ENCODE measurements around the gene TBC1D22A.

The TBC1D22A gene

DNA sequence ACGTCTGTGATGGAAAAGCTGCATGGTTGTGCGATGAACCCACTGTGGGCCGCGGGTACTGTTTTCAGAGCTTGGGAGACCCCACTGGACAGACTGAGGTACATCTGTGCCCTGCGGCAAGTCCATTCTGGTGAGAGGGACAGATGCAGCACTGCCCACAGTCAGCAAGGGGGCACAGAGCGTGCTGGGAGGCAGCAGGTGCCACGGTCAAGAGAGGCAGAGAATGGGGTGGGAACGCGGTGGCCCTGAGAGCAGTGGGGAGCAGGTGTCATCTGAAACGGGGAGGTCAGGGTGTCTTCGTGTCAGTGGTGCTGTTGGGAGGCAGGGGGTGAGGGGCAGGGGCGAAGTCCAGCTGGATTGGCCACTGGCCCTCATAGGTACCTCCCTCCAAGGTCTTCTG lies 32.0 kb downstream of the TBC1D22A start:
- DNase-seq (ENCODE audit: low read depth in 2 of 2, low spot score in 1 of 2), result no peak

DNA sequence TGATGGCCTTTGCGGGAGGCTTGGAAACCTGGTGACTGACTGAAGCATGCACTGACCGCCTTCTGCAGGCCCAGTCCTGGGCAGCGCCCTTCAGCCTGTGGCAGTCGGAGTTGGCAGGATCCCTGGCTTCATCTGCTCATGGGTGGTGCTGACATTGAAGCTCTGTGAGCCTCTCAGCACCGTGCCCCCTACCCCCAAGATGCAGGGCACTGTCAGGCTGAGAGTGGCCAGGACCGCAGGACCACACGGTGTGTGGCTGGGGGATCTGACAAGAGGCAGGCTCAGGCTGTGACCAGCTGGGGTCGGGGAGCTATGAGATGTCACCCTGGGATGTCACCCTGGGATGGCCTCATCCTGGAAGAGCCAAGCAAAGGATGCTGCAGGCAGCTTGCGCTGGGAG lies 32.7 kb downstream of the TBC1D22A start:
- DNase-seq (ENCODE audit: low read depth in 2 of 2, low spot score in 1 of 2), result no peak

DNA sequence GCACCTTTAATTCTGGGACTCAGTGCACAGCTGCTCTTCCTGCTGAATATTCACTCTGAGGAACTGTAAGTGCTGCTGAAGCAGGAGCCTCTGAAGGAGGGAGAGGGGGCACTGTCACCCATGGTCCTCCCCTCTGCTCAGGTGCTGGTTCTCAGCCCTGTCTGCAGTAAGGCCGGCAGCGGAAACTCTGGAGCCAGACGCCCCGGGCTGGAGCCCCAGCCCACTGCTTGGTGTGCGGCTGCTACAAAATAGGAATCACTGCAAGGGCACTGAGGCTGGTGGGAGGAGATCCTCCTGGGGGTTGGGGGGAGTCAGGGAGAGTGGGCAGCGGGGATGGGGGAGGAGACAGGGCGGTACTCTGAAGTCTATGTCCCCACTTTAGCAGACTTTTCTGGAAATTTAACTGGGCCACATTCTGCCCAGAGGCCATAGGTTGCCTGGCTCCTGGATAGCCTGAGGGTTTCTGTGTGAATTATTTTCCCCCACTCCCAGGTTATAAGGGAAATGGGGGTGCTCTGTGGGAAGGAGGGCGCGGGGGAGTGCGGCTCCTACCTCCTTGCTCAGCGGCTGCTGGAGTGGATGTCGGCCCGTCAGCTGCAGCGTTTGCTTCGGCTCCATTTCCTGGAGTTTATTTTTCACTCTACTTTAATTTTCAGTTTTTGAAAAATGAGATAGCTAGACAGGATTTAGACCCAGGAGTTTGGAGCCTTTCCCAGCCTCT lies 33.6 kb downstream of the TBC1D22A start:
- no peak for DNase-seq (ENCODE audit: low read depth in 2 of 2, low spot score in 1 of 2)

DNA sequence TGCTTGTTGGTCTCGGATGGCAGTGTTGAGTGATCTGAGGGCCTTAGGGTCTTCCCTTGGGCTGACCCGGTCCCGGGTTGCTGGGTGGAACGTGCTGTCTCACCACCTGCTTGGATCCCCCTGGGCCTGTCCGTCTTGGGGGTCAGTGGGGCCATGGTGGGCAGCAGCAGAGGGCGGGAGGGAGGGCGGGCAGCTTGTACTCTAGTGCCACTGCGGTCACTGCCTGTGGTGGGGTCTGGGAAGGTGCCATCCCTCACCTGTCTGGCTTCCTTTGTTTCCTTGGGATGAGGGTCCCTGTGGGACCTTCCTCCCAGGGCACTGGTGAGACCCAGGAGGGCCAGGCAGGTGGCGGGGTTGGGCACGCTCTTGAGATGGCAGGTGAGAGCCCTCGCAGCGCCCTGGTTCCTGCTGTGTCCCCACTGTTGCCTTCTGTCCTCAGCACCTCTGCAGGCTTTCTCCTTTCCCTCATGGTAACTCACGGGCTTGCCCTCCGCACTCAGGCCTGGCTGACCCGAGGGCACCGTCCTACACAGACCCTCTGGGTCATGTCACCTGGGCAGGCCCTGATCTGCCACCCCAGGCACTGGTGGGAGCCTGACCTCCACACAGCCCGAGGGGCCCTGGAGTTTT lies 34.2 kb downstream of the TBC1D22A start:
- DNase-seq (ENCODE audit: low read depth in 2 of 2, low spot score in 1 of 2), result no peak

DNA sequence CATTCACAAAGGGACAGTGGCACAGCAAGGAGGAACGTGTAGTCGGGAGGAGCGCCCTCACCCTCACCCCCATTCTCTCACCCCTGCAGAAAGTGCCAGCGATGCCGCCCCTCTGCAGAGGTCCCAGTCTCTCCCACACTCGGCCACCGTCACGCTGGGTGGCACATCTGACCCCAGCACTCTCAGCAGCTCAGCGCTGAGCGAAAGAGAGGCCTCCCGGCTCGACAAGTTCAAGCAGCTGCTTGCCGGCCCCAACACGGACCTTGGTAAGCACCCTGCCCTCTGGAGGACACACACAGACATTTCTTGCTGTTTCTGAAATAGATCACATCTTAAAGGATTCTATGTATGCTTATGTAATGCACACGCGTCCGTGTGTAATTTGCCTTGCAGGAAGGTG lies 34.9 kb downstream of the TBC1D22A start:
- no peak for DNase-seq (ENCODE audit: low read depth in 2 of 2, low spot score in 1 of 2)

DNA sequence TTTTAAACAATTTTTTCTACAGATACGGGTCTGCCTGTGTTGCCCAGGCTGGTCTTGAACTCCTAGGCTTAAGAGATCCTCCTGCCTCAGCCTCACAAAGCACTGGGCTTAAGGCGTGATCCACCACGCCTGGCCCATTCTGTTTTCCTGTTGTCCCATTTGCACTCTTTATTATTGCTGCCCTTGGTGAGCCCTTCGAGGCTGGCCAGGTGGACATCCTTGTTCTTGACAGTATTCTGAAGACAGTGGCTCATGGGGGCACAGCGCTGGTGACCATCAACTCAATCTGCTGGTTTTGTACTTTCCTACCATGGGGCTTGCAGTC lies 35.6 kb downstream of the TBC1D22A start:
- no peak for DNase-seq (ENCODE audit: low read depth in 2 of 2, low spot score in 1 of 2)

DNA sequence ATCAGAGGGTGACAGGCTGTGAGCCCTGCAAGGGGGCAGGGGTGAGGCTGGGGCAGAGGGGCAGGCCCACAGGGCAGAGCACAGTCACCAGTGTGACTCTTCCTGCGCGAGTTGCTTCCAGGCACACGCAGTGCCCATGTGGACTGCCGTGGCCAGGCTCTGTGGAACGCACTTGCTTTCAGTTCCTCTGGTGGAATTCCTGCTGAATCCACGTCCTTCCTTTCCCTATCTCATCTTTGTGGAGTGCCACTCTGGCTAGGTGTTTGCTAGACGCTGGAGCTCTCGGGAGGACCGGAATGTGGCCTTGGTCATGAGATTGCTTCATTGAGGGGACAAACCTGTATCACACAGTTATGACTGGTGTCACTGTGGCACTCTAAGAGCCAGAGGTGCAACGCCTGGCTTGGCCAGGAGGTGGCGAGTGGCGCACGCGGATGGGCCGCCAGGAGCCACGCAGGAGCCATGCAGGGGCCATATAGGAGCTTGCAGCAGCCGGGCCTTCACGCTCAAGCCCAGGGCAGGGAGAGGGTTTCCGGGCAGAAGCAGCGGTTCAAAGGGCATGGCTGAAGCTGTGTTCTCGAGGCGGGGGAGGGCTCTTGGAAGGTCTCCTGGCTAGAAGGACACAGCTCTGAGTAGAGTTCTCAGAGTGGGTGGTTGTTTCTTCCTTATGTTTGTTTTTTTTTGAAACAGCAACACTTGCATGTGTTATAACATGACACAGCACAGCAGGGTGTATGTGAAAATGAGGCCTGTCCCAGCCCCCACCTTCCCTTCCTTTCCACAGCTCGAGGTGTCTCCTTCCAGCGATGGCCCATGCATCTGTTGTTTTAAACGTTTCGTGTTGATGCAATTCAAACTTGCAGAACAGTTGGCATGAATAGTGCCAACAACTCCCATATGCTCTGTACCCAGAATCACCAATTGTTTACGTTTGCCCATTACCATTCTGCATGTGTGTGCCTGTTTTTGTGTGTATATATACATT lies 36.2 kb downstream of the TBC1D22A start:
- DNase-seq (ENCODE audit: low read depth in 2 of 2, low spot score in 1 of 2), result peak; percentile 41 to 44

DNA sequence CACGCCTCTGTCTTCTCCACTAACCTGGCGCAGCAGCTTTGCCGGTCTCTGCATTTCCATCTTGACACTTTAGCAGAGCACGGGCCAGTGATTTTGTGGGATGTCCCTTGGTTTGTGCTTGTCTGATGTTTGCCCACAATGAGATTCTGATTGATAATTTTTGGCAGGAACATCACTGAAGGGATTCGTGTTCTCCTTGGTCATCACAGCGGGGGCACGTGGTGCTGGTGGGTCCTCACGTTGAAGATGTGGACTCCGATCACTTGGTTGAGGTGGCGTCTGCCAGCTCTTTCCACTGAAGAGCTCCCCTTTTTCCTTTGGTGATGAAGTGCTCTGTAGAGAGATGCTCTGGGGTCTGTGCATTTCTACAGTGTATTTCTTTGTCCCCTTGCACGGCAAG lies 37.2 kb downstream of the TBC1D22A start:
- no peak for DNase-seq (ENCODE audit: low read depth in 2 of 2, low spot score in 1 of 2)

DNA sequence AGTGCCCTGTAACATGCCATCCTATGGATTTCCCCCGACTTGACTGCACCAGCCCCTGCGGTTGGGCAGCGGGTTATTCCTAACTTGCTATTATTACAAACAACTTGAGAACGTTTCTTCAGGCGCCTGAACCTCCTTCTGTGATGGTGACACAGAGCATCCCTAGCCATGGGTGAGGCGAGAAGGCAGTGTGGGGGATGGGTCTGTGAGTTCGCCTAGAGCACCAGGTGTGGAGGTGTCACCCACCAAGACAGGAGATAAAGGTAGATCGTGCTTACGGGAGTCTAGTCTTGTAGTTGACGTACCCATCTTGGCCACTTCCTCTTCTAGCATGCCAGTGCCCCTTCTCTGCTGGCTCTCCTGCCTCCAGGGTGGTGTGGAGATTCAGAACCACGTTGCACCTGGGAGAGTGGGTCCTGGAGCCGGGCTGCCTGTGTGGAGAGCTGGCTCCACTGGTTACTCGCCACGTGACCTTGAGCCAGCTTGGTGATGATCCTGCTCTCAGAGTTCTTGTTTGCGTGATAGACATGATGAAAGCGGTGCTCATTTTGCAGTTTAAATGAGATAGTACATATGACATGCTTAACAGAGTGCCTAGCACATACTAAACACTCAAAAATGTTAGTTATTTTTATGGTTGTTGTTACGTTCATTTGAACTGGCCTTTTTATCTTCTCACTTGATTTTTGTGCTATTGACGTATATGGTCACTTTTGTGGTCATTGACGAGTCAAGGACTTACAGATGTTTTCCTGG lies 37.8 kb downstream of the TBC1D22A start:
- DNase-seq (ENCODE audit: low read depth in 2 of 2, low spot score in 1 of 2), result no peak

DNA sequence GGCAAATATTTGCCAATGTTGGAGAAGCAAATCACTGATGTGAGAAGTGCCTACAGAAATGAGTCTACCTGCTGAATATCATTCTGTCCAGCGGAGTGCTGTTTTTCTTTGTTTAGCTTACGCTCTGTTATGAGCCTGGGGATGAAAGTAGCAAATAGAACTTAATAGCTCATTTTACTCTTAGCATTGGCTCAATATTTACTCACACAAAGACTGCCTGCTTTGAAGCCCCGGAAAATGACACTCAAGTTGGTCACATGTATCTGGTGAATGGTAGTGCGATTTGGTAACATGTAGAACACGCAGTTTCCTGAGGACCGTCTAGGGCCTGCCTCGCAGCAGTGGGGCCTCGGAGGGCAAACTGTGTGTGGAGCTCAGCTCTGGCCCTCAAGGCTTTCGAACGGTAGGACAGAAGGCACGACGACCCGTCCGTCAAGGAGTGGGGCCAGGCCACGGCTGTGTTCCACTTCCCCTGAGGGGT lies 38.9 kb downstream of the TBC1D22A start:
- DNase-seq (ENCODE audit: low read depth in 2 of 2, low spot score in 1 of 2), result no peak

DNA sequence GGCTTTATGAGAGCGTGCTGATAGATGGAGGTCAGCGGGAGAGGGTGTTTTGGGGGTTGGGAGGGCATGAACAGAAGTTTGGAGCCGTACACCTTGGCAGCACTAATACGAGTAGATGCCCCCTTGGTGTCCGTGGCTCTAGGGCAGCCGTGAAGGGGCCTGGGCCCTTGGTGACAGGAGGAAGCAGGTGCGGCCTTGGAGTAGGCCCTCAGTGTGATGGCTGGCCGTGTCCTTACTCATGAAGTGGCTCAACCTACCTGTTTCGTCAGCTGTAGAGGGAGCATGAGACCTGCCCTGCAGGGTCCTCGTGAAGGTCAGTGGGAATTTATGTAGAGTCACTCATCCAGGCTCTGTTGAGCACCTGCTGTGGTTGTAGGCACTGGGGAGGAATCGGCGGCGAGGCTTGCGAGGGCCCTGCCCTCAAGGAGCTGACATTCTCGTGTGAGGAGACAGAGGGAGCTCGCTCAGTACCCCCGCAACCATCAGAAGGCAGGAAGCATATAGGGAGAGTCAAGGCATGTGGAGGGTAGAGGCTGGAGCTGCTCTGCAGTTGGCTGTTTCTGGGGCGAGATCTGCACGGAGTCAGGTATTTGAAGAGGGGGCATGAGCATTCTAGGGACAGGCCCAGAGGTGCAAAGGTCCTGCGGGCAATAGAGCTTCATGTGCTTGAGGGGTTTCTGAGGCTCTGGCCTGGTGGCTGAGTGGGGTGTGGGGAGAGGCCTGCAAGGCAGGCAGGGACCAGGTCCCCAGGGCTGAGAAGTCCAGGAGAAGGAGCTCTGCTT lies 39.6 kb downstream of the TBC1D22A start:
- no peak for DNase-seq (ENCODE audit: low read depth in 2 of 2, low spot score in 1 of 2)

DNA sequence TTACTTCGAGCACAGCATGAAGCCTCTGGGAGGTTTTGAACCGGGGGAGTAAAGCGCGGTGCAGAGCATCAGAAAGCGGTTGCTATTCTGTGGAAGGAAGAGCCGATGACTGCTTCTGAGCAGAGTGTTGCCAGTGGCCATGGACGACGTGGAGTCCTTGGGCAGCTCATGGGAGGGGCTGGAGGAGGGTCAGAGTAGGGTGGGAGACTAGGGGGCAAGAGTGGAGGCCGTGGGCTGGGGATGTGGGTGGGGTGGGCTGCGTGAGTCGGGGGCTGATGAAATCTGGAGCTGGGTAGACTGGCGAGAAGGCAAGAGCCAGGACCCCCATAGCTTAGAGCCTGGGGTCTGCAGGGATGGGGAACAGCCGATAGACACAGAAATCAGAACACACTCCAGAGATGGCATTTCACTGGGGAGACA lies 40.2 kb downstream of the TBC1D22A start:
- DNase-seq (ENCODE audit: low read depth in 2 of 2, low spot score in 1 of 2), result no peak

DNA sequence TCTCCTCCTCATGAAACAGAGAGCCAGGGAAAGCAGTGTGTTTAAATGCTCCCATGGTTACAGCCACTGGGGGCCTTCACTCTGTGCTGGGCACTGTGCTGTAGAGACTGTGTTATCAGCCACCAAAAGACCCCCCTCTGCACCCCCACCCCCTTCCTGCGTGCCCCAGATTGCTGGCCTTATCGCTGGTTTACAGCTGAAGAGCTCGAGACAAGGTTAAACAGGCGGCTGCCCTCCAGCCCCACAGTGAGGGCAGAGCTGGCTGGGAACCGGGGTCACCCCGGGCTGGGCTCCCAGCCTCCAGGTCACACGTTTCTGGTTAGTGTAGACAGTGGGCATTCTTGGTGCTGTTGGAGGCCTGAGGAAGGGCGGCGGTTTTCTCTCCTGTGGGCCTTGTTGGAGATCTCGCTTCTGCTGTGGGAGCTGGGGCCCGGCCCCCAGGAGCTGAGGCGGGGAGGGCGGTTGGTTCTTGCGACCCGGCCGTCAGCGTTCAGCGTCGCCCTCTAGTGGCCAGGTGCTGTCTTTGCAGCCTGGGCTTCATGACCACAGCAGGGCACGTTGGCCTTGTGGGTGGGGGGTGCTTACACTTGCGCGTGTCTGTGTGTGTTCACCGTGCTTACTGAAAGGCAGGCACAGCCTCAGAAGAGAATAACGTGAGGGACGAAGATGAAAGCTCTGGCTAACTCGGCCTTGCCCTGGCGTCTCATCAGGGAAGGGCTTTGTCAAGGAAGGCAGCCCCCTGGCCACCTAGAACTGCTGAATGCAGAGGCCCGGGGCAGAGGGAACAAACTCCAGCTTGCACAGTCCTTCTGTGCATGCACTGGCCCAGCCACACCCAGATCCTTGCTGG lies 40.8 kb downstream of the TBC1D22A start:
- peak; percentile 46 to 52 for DNase-seq (ENCODE audit: low read depth in 2 of 2, low spot score in 1 of 2)

DNA sequence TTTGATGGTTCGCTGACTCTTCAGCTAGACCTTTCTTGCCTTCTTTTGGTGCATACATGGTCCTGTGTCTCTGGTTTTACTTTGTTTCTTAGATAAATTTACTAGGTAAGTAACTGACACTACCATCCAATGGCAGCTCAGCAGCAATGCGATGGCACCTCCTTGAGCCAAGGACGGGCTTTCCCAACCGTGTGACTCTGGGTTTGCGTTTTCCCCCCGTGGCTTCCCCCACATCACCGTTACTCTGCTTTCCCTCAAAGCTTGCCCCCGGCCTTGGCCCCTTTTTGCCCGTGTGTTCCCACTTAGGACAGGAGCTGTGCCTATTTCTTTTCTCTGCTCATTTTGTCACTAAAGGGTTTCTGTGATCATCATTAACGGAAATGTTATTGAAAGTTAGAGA lies 41.5 kb downstream of the TBC1D22A start:
- DNase-seq (ENCODE audit: low read depth in 2 of 2, low spot score in 1 of 2), result no peak

DNA sequence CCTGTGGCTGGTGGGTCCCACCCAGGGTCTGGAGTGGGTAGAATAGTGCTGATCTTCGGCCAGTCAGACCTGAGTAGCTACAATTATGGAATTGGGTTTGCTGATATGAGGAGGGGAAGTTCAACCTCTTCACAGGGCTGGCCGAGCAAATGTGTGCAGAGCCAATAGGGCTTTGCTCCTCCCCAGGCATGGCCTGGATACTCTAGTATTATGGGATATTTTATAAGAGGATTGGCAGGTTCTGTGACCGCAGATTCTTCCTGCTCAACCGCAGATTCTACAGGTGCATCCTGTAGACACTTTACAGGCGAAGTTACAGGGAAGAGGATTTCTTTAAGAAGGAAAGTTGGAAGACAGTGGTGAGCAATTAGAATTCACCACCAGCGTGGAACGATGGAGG lies 44.3 kb downstream of the TBC1D22A start:
- no peak for DNase-seq (ENCODE audit: low read depth in 2 of 2, low spot score in 1 of 2)

DNA sequence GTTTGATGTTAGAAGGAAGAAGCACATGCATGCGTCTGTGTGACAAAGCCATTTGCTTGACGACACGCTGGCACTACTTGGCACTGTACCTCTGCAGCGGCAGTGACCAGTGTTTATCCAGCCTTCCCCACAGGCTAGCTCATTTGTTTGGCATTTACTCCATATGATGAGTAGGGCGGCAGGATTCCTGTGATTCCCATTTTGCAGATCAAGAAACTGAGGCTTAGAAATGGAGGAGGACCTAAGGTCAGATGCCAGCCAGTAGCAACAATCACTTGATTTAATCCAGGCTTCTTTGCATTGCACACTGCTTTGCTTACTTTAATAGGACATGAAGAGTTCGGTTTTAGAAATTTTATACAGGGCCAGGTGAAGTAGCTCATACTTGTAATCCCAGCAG lies 45.0 kb downstream of the TBC1D22A start:
- DNase-seq (ENCODE audit: low read depth in 2 of 2, low spot score in 1 of 2), result no peak

DNA sequence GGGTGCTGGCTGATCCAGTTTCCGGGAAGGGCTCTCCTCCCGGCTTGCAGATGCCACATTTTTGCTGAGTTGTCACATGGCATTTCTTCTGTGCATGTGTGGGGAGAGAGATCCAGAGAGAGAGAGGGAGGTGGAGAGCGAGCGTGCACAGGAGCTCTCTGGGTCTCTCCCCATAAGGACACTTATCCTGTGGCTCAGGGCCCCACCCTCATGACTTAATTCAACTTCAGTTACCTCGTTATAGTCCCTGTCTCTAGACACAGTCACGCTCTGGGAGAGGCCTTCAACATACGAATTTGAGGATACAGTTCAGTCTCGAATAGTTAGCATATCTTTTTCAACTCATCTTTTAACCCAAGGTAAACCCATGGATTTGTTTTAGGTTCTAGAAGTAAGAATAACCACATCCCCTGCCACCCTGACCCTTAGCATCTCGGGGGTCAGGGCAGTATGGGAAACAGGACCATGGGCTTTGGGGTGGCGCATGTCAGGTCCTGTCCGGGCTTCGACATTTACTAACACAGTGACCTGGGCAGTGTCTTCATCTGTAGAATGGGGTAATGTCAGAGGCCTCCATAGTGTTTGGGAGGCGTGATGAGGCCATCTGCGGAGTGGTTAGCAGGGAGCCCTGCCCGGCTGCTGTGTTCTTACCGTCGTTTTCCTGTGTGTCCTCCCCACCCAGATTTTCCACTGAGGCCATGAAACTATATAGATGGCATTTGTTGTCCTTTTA lies 46.9 kb downstream of the TBC1D22A start:
- DNase-seq (ENCODE audit: low read depth in 2 of 2, low spot score in 1 of 2), result no peak

DNA sequence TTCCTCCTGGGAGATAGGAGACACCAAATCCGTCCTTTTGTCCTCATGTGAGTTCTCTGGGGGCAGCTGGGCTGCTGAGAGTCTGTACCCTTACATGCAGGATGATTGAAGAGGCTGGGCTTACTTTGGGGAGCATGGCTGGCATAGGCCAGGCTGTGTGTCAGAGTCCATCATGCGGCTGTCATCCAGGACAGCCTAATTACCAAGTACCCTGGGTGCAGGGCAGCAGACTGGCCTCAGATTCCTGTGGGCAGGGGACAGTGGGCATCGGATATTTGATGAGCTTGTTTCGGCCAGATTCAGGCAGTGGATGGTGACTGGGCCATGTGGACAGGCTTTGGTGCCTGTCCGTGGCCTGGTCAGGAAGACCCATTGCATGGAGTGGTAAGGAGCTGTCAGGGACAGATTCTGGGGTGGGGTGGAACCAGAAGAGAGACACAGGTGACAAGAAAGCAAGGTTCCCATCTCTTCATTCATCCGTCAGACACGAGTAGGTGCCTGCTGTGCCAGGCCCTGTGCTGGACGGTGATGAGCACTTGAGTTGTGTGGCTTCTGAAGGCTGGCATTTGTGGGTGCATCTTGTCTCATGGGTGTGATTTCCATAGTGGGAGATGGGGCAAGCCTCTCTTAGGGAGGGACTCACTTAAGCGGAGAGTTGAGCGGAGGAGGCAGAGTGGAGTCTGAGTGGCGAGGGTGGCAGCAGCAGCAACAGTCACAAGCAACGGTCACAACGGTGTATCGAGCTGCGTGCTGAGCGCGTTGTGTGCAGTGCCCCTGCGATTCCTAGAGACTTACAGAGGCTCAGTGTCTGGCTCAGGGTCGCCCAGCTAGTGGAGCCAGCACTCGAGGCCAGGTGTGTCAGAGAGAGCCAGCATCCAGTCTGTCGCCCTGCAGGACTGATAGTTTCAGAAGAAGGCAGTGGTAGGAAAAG lies 48.7 kb downstream of the TBC1D22A start:
- DNase-seq (ENCODE audit: low read depth in 2 of 2, low spot score in 1 of 2), result no peak

All from stimulated activated CD8-positive, alpha-beta memory T cell treated with anti-CD3 and anti-CD28 coated beads, Interleukin-4, amount 100 ng/mL, for 1 hour (primary cell).